Stimulated activated CD4-positive, alpha-beta T cell treated with anti-CD3 and anti-CD28 coated beads, Interleukin-4, amount 100 ng/mL, for 24 hours (primary cell): ENCODE results near the gene CLEC18C.
"Not testable (repeated sequence)": the region's sequence is repeated elsewhere in the genome, so short reads cannot be mapped to it uniquely, and the experiment has no call there.

Experiments
- DNase-seq: peaks from one replicate; pipeline ENCODE4 v3.0.0-alpha.2; 2020

CLEC18C gene

GRCh38 chr16:70222574-70222973, 49.0 kb downstream of the CLEC18C start:
- DNase-seq: not testable (repeated sequence)

GRCh38 chr16:70223216-70223615, 49.6 kb downstream of the CLEC18C start:
- DNase-seq: not testable (repeated sequence)

GRCh38 chr16:70223971-70224513, 50.5 kb downstream of the CLEC18C start:
- not testable (repeated sequence) for DNase-seq

GRCh38 chr16:70224645-70225044, 51.1 kb downstream of the CLEC18C start:
- not testable (repeated sequence) for DNase-seq

- DNase-seq: not testable (repeated sequence)
Measured at GRCh38 chr16:70225430-70225829, 51.8 kb downstream of the CLEC18C start.

- not testable (repeated sequence) for DNase-seq
Measured at GRCh38 chr16:70226024-70226423, 52.4 kb downstream of the CLEC18C start.

- not testable (repeated sequence) for DNase-seq
Measured at GRCh38 chr16:70231831-70232230, 58.2 kb downstream of the CLEC18C start.
